AG04449 (cell line): ENCODE measurements around the gene CYSRT1.

Source experiments
- CTCF ChIA-PET: fragments of 350-600 bp; formaldehyde crosslinking; extraction: SDS; loops from one replicate; lab custom pipeline; 2021; ENCODE audit warnings: antibody characterized with exemption; lab: Yijun Ruan, JAX
- POLR2A ChIA-PET: fragments of 400-600, 350-600 bp; formaldehyde crosslinking; extraction: SDS; loops from one replicate; lab custom pipeline; 2020; ENCODE audit warnings: antibody characterized with exemption, inconsistent platforms; lab: Yijun Ruan, JAX
- DNase-seq: peaks from one replicate; pipeline ENCODE4 v3.0.0-alpha.2; 2010; ENCODE audit warnings: low read depth, low spot score
- H3K4me3 ChIP-seq: 2 replicates; pipeline ENCODE4 v1.5.1; 2011; ENCODE audit warnings: low read depth, mild to moderate bottlenecking, control low read depth, low read length
- CTCF ChIP-seq: IDR thresholded peaks from one replicate; pipeline ENCODE4 v1.5.1; 2011; ENCODE audit warnings: mild to moderate bottlenecking, moderate library complexity, low read length, control low read depth, inconsistent platforms; ENCODE audit not compliant: insufficient read depth; ENCODE audit errors: missing control alignments

The CYSRT1 gene

GRCh38 chr9:137245450-137246421 lies 20.8 kb downstream of the CYSRT1 start:
- no peak overlapping the region for H3K4me3 ChIP-seq
- POLR2A ChIA-PET = interaction anchor here (1.1 to 7.4 kb wide), 2 partner anchors 8 to 116 kb away, joined by 3 to 164 read pairs; partner anchors contain the start of genes NELFB and STPG3
- no peak for DNase-seq
- TF ChIP-seq CTCF = no peak
- CTCF ChIA-PET = interaction anchor here (1.1 to 1.7 kb wide), 2 partner anchors 9 kb away, joined by 6 to 7 read pairs; partner anchors contain the start of gene NELFB

- no peak overlapping the region for H3K4me3 ChIP-seq
- TF ChIP-seq CTCF = no peak
- CTCF ChIA-PET = interaction anchor here (0.8 to 1.4 kb wide), 2 partner anchors 11 to 18 kb away, joined by 3 to 4 read pairs; no protein-coding TSS in a partner anchor
- no peak for DNase-seq
- POLR2A ChIA-PET = no interaction called here
Observed at GRCh38 chr9:137247135-137247915, 22.4 kb downstream of the CYSRT1 start.

GRCh38 chr9:137247916-137248175 lies 22.9 kb downstream of the CYSRT1 start:
- CTCF ChIA-PET = interaction anchor here (1.4 to 2.3 kb wide), 2 partner anchors 18 to 21 kb away, joined by 4 to 6 read pairs; partner anchors contain the start of gene RNF224
- H3K4me3 ChIP-seq = no peak overlapping the region
- POLR2A ChIA-PET = no interaction called here
- no peak for DNase-seq
- no peak for TF ChIP-seq CTCF

GRCh38 chr9:137250329-137251193 lies 25.6 kb downstream of the CYSRT1 start:
- ChIA-PET CTCF (interaction anchor here (1.2 to 2.7 kb wide), 3 partner anchors 13 to 121 kb away, joined by 3 to 15 read pairs (median 6); partner anchors contain the start of gene RNF224), POLR2A (interaction anchor here (1.8 to 6.8 kb wide), 2 partner anchors 8 to 9 kb away, joined by 15 to 164 read pairs; partner anchors contain the start of gene TUBB4B)
- no peak overlapping the region for H3K4me3 ChIP-seq
- TF ChIP-seq CTCF = no peak
- no peak for DNase-seq

GRCh38 chr9:137251194-137251461 lies 26.2 kb downstream of the CYSRT1 start, which contains the start of gene STPG3:
STPG3 (plus strand) TSS chr9:137251286; CDS start chr9:137251287, 1 bp downstream.
- no peak for TF ChIP-seq CTCF
- DNase-seq = no peak
- ChIA-PET CTCF (interaction anchor here (2.7 kb wide), 1 partner anchor 14 kb away, joined by 15 read pairs; no protein-coding TSS in a partner anchor), POLR2A (interaction anchor here (6.8 kb wide), 1 partner anchor 8 kb away, joined by 164 read pairs; the partner anchor contains the start of gene TUBB4B)
- no peak within 1 kb of the TSS for H3K4me3 ChIP-seq
